ENCODE results near the gene LYZL1. TPM values are rescaled to one million over a fixed set of nuclear protein-coding genes. Genes with fewer than 3 reads are reported as not detected.

LYZL1 gene
- total and polyA plus RNA-seq, 9 of the 15 experiments (the other 6 are each of a cell fraction or from before 2014, with no cell fraction given) = not detected

DNA sequence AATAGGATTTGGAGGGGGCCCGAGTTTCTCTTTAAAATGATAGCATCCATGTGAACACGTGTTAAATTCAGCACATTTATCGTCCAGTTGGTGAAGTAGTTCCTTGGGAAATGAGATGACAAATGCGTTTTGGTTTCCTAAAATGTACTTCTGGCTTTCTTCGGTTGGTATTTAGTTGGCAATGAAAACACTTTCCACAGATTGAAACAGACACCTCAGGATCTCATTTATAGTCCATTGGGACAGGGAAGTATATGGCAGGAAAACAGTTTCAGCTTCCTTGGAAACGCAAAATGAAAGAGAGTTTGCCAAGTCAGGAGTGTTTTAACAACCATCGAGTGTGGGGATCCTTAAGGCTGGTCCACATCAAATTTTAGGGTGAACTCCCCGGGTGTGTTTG is 19.4 kb upstream of the LYZL1 start:
- no peaks in the 10 kb centered on the region for H3K79me2 ChIP-seq (ENCODE audit: control insufficient read depth, insufficient read depth, low read length)
- no peaks in the 10 kb centered on the region for H3K9me3 ChIP-seq (replicated peaks; ENCODE audit: control insufficient read depth, insufficient read depth, low read depth, low read length)
- no peak overlapping the region for H2AFZ ChIP-seq (ENCODE audit: low read depth, low read length)
- no peak overlapping the region for H3K4me3 ChIP-seq
- H3K9me1 ChIP-seq (ENCODE audit: control insufficient read depth, insufficient read depth, low read length) = no peaks in the 10 kb centered on the region
- H3K27me3 ChIP-seq (ENCODE audit: control insufficient read depth in 2 of 2, insufficient read depth in 2 of 2, low read length in 2 of 2) = peaks cover 13 to 26% of the 10 kb centered on the region in 2 experiments
- ChIA-PET POLR2A (no interaction called here), CTCF (ENCODE audit: low intra/inter-chr PET ratio) (no interaction called here)
- FAIRE-seq = no peak
- BruUV-seq (replicated peaks) = no TSS peak
- no peaks in the 10 kb centered on the region for H3K4me1 ChIP-seq (replicated peaks in 1 of 2; ENCODE audit: control insufficient read depth in 2 of 2, insufficient read depth in 2 of 2, low read length in 2 of 2)
- no peak overlapping the region for H3K27ac ChIP-seq (ENCODE audit: extremely low read depth, low read depth, low read length)
- H3K36me3 ChIP-seq (ENCODE audit: control insufficient read depth, insufficient read depth, low read length) = no peaks in the 10 kb centered on the region
- whole genome bisulfite sequencing (ENCODE audit: insufficient coverage, low coverage, missing lambda C conversion rate) = under 1% methylated on average over 8 of the region's 8 CpGs
- intact Hi-C loops (cut with micrococcal nuclease) = no loop called here
- no peak overlapping the region for H3K4me2 ChIP-seq (ENCODE audit: insufficient read depth, low read length)
- DNase-seq (ENCODE audit: extremely low read depth in 1 of 4, low spot score in 3 of 4) = no peak
- no peaks in the 10 kb centered on the region for H4K20me1 ChIP-seq (replicated peaks; ENCODE audit: control insufficient read depth, insufficient read depth, low read length)
- H3K9ac ChIP-seq (ENCODE audit: insufficient read depth in 1 of 2, low read depth in 2 of 2, low read length in 2 of 2) = no peak overlapping the region
- ATAC-seq = no peak
- TF ChIP-seq RFX5 (IDR thresholded peaks at IDR 0.05; ENCODE audit: low read depth, low read length) (no peak), SIN3A (IDR thresholded peaks at IDR 0.05; ENCODE audit: borderline replicate concordance in 2 of 2, control insufficient read depth in 1 of 2, low read depth in 2 of 2, low read length in 2 of 2) (no peak), GABPB2 (CRISPR knock-in tag; conservative IDR thresholded peaks at IDR 0.05) (no peak), ZNF239 (CRISPR knock-in tag; IDR thresholded peaks at IDR 0.05) (no peak), KLF6 (CRISPR knock-in tag; IDR thresholded peaks at IDR 0.05; ENCODE audit: borderline replicate concordance) (no peak)
- in situ Hi-C loops (cut with MboI) = no loop called here

DNA sequence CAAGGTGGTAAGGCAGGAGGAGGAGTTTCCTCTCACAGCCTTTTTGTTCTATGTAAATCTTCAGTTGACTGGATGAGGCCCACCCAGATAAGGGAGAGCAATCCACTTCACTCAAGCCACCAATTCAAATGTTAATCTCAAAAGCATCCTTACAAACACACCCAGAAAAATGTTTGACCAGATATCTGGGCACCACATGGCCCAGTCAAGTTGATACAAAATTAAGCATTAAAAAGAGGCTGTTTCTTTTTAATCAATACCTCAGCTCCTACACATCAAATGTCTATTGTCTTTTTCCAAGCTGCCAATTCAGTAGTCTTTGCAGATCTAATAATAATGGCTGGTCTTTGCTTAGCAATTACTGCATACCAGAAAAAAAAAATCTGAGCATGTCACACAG is 18.0 kb upstream of the LYZL1 start:
- Histone ChIP-seq H3K4me1 (replicated peaks in 1 of 2; ENCODE audit: control insufficient read depth in 2 of 2, insufficient read depth in 2 of 2, low read length in 2 of 2) (no peaks in the 10 kb centered on the region), H3K9me3 (replicated peaks; ENCODE audit: control insufficient read depth, insufficient read depth, low read depth, low read length) (no peaks in the 10 kb centered on the region), H3K27ac (ENCODE audit: extremely low read depth, low read depth, low read length) (no peak overlapping the region), H3K9ac (ENCODE audit: insufficient read depth in 1 of 2, low read depth in 2 of 2, low read length in 2 of 2) (no peak overlapping the region), H3K36me3 (ENCODE audit: control insufficient read depth, insufficient read depth, low read length) (no peaks in the 10 kb centered on the region), H3K79me2 (ENCODE audit: control insufficient read depth, insufficient read depth, low read length) (no peaks in the 10 kb centered on the region), H3K4me3 (no peak overlapping the region), H2AFZ (ENCODE audit: low read depth, low read length) (no peak overlapping the region), H3K27me3 (ENCODE audit: control insufficient read depth in 2 of 2, insufficient read depth in 2 of 2, low read length in 2 of 2) (peaks cover 13 to 19% of the 10 kb centered on the region in 2 experiments), H3K9me1 (ENCODE audit: control insufficient read depth, insufficient read depth, low read length) (no peaks in the 10 kb centered on the region), H3K4me2 (ENCODE audit: insufficient read depth, low read length) (no peak overlapping the region), H4K20me1 (replicated peaks; ENCODE audit: control insufficient read depth, insufficient read depth, low read length) (no peaks in the 10 kb centered on the region)
- no peak for TF ChIP-seq ZNF408 (CRISPR knock-in tag; IDR thresholded peaks at IDR 0.05; ENCODE audit: low read depth)
- ATAC-seq = no peak
- in situ Hi-C loops (cut with MboI) = no loop called here
- no peak for DNase-seq (ENCODE audit: extremely low read depth in 1 of 4, low spot score in 3 of 4)
- ChIA-PET POLR2A (no interaction called here), CTCF (ENCODE audit: low intra/inter-chr PET ratio) (no interaction called here)
- no TSS peak for BruUV-seq (replicated peaks)
- intact Hi-C loops (cut with micrococcal nuclease) = no loop called here
- FAIRE-seq = no peak
